ENCODE measurements around the gene TGFBR3.

GRCh38 chr1:91826248-91826647 is 59.7 kb downstream of the TGFBR3 start:
- TF ChIP-seq CTCF (conservative IDR thresholded peaks at IDR 0.05 in 1 of 2, IDR thresholded peaks at IDR 0.05 in 1 of 2; ENCODE audit: extremely low read depth in 1 of 2, insufficient read depth in 1 of 2, low read depth in 1 of 2, low read length in 2 of 2): no peak
- TF ChIP-seq EZH2 (IDR thresholded peaks at IDR 0.05; ENCODE audit: borderline replicate concordance, low read length): peak; percentile 25

Data from mammary epithelial cell (primary cell).